Mononuclear cell (primary cell): ENCODE data around the gene PTGR3. TPM values are rescaled to one million over a fixed set of nuclear protein-coding genes. Genes with fewer than 3 reads are reported as not detected.

Source experiments
- H3K27me3 ChIP-seq: 2 replicates; pipeline ENCODE4 v1.6.0; 2011; ENCODE audit warnings: low read length, control low read depth; ENCODE audit not compliant: insufficient read depth
- H3K4me1 ChIP-seq: 2 replicates; pipeline ENCODE4 v1.5.1; 2011; ENCODE audit warnings: mild to moderate bottlenecking, low read length, control low read depth; ENCODE audit not compliant: insufficient read depth
- H3K4me3 ChIP-seq: 2 replicates; pipeline ENCODE4 v1.5.1; 2011; ENCODE audit warnings: mild to moderate bottlenecking, low read length, moderate library complexity
- H3K9me3 ChIP-seq: 2 replicates; pipeline ENCODE4 v1.5.1; 2011; ENCODE audit warnings: low read depth, mild to moderate bottlenecking, control low read depth, low read length
- total RNA-seq: library from RNA; depleted of rRNA; stranded (reverse); fragments of >200 nt; gene quantifications from one replicate; pipeline ENCODE4 v1.2.3, GENCODE V29; 2012

PTGR3 gene
- total RNA-seq, 1 donor: 9.4 TPM

DNA sequence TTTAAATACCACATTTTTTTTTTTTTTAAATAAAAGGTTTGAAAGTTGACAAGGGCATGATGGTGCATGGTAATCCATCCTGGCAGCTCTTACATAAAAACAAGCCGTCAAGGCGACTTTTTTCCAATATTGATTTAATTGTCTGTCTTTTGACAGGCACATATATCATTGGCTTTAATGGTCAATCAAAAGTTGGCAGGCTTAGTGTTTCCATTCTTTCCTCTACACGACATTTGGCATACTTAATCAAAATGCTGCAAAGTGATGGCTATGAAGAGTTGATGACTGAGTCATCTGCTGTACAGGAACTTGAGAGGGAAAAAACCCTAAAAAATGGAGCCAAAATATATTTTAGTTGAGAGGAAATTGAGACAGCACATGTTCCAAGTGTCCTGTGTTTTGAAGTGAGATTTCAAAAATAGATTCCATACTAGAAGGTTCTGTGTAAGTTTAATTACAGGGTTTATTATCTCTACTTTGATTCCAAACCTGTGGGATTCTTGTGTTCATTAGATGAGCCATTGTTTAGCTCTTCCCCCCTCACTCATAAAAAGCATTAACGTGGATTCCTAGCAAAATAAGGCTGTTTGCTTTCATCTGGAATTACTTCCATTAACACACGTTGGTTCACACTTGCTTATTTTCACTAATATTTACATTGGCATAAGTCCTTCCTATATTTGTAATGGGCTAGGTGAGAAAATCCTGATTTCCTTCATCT is 4.8 kb upstream of the PTGR3 start:
- Histone ChIP-seq H3K4me3 (no peak overlapping the region), H3K4me1 (peaks cover 42% of the 10 kb centered on the region), H3K9me3 (no peaks in the 10 kb centered on the region), H3K27me3 (no peaks in the 10 kb centered on the region)

DNA sequence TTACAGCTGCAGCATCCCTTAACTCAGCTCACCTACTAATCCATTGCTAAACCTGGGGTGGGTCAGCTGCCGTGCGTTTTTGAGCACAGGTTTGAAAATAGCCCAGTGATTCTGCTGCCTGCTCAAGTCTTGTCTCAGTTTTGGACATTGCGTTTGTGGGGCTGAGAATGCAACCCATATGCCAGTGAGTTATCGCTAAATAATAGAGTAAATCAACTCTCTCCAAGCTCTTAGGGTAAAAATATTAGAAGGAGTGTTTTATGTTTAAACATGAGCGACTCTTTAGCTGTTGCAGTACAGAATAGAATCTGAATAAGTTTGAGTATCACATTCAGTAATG is 3.8 kb upstream of the PTGR3 start:
- Histone ChIP-seq H3K4me1 (peaks cover 41% of the 10 kb centered on the region), H3K4me3 (peak overlapping the region; percentile 54), H3K9me3 (no peaks in the 10 kb centered on the region), H3K27me3 (no peaks in the 10 kb centered on the region)

DNA sequence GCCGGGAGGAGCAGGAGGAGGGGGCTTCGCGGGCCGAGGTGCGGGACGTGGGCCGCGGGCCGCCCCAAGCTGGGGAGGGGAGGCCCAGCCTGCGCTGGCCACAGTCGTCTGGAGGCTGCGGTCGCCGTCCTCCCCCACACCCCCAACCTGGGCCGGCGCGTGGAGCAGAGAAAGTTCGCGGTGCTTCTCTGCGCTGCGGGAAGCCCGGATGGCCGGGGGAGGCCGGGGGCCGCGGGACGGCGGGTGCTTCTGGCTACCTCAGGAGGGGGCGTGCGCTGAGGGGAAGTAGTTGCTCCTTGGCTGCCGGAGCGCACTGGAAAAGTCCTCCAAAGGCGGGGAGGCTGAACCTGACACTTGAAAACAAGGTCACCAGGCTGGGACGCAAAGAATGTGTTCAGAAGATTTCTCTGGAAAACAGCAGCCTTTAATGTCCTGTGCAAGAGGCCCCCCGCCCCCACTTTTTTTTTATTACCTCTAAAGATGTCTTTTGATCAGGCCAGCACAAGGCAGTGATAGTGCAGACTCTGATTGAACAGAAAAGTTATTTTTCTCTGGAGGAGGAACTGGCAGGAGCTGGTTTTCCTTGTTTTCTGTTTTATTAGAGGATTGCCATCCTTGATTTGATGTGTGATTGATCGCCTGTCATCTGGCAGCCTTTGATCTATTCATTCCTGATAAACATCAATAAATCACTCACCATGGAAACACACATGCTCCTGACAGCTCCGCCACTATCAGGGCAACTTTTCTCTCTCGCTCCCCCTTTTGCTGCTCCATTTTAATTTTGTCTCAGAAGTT is 3.2 kb upstream of the PTGR3 start:
- peaks cover 47% of the 10 kb centered on the region for H3K4me1 ChIP-seq
- no peaks in the 10 kb centered on the region for H3K27me3 ChIP-seq

DNA sequence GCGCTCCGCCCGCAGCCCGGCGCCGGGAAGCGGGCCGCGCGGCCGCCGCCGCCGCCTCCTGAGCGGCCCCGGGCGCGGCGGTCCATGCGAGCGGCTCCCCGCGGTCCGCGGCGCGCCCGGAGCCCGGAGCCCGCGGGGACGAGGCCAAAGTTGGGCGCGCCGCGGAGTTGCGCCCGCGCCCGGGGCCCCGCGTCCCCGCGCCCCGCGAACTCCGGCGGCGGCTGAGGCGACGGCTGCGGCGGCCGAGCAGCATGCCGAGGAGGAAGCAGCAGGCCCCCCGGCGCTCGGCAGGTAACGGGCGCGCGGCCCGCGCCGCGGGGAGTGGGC is 2.6 kb upstream of the PTGR3 start:
- H3K27me3 ChIP-seq: no peaks in the 10 kb centered on the region
- H3K9me3 ChIP-seq: no peaks in the 10 kb centered on the region
- peak overlapping the region; percentile 54 for H3K4me3 ChIP-seq
- peaks cover 47% of the 10 kb centered on the region for H3K4me1 ChIP-seq

More for the DNA sequence above, 3.2 kb upstream of the PTGR3 start:
- Histone ChIP-seq H3K9me3 (no peaks in the 10 kb centered on the region), H3K4me3 (peak overlapping the region; percentile 54)

DNA sequence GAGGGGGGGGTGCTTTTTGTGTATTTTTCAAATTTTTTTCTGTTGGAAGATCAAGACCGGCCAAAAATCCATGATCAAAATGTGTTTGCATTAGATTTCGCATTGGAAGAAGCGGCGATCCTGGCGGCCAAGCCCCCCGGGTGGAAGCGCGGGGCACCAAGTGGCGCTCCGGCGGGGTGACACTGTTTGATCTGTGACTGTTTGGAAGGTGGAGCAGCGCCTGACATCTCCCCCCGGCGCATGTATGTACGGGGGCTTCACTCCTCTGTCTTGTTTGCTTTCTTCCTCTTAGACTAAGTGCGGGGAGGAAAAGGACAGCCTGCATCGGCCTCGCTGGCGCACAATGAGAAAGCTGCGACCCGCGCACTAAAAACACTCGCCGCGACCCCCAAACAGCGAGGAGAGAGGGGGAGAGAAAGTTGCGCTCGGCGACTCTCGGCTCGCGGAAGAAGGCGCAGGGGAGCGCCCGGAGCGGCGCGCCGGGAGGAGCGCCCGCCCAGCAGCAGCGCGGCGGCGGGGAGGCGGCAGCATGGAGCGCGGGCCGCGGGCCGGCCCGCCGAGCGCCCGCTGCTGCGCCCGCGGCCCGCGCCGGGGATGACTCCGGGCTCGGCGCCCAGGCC is 2.2 kb upstream of the PTGR3 start:
- peak overlapping the region; percentile 91 for H3K4me3 ChIP-seq
- no peaks in the 10 kb centered on the region for H3K27me3 ChIP-seq
- H3K9me3 ChIP-seq: no peaks in the 10 kb centered on the region
- H3K4me1 ChIP-seq: peaks cover 45% of the 10 kb centered on the region

DNA sequence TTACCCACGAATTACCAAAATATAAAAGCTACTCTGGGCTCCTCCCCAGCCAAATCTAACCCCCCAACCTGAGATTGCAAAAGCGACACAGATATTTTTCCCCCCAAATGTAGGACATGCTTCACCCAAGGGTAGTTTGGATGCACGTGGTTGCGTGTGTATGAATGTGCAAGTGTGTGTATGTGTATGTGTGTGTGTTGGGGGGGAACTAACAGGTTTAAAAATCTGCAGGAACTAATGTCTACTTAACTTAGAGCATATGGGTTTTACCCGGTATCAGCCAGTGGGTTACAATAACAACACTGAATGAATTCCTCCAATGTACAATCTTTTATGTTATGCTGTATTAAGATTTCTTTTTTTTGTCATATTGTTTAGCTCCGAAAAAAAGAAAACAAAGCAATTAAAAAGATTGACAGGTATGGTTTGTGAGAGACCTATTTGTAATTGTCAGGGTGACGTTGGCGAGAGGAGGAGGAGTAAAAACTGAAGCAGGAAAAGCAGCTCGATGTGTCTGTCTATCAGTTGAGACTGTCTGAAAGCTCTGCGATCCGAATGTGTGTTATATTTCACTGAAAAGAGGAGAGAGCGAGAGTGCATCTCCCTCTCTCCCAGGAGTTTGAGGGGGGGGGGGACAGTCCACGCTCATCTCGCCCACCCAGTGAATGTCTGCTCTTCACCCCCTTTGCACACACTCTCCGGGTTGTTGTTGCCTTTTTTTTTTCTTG is 1.5 kb upstream of the PTGR3 start, which contains the start of gene TSHZ1:
Gene TSHZ1 (plus strand): TSS at position 524 of the 728 bp plus-strand sequence. CDS start 1,080 bp downstream, outside the sequence.
- peaks cover 6% of the 10 kb centered on the region for H3K27me3 ChIP-seq
- peaks cover 45% of the 10 kb centered on the region for H3K4me1 ChIP-seq
- H3K4me3 ChIP-seq: peak within 1 kb of the TSS; percentile 91

DNA sequence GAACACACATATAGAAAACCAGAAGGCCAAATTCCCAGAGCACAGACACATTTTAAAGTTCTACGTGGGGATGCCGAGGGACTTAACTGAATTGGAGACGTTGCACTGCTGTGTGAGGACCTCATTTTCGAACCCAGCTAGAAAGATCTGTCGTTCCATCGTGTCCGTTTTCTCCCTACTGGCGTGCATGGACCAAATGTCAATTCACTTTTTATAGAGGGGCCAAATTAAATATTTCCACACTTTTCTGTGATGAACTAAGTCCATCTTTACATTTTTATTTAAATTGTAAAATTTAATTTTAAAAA is 966 bp upstream of the PTGR3 start:
- H3K4me1 ChIP-seq: peaks cover 46% of the 10 kb centered on the region
- peak overlapping the region; percentile 91 for H3K4me3 ChIP-seq

More for the DNA sequence above, 1.5 kb upstream of the PTGR3 start, which contains the start of gene TSHZ1:
- no peaks in the 10 kb centered on the region for H3K9me3 ChIP-seq

DNA sequence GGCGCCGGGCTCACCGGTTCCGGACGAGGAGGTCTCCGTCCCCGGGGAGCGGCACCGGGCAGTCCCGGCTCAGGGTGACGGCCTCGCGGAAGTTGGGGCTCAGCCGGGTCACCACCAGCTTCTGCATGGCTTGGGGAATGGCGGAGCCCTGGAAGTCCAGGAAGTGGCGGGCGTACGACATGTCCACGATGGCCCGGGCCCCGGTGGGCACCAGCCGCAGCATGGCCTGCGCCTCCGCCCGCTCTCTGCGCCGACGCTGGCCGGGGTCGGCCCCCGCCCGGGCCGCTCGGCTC is 157 bp downstream of the PTGR3 start:
- Histone ChIP-seq H3K27me3 (peaks cover 12% of the 10 kb centered on the region), H3K4me1 (peaks cover 52% of the 10 kb centered on the region), H3K9me3 (no peaks in the 10 kb centered on the region), H3K4me3 (peak overlapping the region; percentile 91)

More for the DNA sequence above, 966 bp upstream of the PTGR3 start:
- Histone ChIP-seq H3K27me3 (peaks cover 11% of the 10 kb centered on the region), H3K9me3 (no peaks in the 10 kb centered on the region)

DNA sequence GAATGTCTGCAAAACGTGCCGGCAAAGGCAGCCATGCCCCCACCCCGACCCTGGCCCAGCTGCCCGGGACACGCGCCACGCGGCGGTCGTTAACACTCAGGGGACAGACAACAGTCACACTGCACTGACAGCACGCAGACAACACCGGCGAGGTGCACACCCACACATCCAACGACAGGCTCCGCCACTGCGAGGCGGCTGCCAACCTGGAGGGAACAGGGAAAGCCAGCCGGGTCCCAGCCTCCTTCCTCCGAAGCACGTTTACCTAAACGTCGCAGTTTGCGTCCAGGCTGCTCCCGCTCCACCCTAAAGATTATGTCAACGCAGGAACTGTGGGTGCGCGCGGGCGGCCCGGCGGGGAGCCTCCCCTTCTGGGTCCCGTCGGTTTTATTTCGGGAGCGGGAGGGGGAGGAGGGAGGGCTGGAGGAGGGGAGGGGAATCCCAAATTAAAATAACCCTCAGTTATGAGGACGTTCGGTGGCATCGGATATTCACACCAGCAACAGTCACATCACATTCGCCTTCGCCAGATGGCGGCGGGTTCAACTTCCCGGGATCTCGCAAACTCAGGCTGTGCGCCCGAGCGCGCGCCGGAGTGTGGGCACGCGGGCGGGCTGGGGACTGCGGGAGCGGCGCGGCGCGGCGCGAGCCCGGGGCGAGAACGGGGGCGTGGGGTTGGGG is 644 bp downstream of the PTGR3 start:
- Histone ChIP-seq H3K4me1 (peaks cover 52% of the 10 kb centered on the region), H3K4me3 (peak overlapping the region; percentile 91), H3K9me3 (no peaks in the 10 kb centered on the region), H3K27me3 (peaks cover 12% of the 10 kb centered on the region)

DNA sequence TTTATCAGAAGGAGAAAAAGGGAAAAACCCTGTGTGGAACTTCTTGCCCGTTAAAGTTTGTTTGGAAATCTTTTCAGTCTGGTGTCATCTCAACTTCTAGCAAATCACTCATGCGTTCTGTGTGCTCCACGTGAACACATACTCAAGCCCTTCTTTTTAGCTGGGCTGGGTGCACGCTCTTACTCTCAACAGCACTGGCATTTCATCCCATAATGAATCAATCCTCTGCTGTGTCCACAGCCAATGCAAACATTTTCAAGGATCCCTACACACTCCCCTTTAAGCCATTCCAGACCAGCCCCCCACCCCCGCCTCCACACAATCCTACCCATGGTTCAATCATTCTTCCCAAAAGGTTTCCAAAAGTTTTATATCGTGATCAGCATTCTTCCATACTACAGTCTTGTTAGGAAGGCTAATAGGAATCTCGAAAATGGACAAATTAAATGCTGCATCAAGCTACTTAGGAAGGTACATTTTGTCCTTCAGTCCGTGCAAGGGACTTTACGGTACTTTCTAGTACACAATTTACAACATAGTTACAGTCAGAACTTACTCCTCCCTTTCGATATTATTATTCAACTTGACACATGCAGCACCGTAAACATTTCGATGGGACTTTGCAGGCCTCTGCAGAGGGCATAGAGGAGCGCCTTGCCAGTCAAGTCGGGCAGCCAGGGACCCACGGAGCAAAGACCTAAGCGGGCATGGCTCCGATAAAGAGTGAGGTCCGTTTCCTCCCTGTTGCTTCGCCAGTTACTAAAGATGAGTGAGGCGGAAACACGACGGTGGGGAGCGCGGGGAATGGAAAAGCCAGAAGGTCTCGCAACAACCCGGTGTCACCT is 1.4 kb downstream of the PTGR3 start:
- Histone ChIP-seq H3K4me3 (peak overlapping the region; percentile 91), H3K27me3 (peaks cover 12% of the 10 kb centered on the region), H3K4me1 (peaks cover 47% of the 10 kb centered on the region), H3K9me3 (no peaks in the 10 kb centered on the region)

DNA sequence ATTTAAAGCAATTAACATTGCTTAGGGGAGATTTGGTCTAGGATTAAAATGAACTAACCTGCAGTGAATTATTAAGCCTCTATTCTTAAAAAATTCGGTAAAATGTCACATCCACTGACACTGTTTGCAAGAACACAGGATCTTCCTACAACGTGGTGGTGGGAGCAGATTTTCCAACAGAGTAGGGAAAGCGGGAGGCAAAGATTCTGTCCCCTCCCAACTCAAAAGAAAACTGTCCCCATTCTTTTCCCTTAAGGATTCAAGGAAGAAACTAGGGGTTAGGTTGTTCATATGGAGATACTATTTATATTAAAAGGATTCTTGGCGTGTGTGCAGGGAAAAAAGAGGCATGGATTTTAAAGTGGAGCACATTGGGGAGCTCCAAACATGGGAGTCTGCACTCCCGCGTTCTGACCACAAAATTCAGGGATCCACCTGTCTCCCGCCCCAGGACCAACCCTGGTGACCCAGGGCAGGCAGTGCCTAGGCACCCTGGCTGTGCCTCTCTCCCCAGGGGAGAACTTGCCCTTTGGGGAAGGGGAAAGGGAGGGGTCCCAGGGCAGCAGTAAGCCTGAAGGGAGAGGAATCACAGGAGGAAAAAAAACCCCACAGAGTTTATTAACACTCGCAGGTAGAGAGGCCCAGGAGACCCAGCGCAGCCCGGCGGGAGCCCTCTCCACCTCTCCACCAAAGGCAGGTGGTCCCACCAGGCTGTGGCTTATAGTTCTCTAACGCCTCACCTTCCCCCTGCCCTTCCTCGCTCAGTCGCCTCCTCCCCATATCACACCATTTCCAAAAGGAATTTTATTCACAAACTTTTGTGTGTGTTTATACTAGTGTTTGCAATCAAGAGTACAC is 2.3 kb downstream of the PTGR3 start:
- Histone ChIP-seq H3K27me3 (peaks cover 12% of the 10 kb centered on the region), H3K9me3 (no peaks in the 10 kb centered on the region), H3K4me3 (no peak overlapping the region), H3K4me1 (peaks cover 40% of the 10 kb centered on the region)

DNA sequence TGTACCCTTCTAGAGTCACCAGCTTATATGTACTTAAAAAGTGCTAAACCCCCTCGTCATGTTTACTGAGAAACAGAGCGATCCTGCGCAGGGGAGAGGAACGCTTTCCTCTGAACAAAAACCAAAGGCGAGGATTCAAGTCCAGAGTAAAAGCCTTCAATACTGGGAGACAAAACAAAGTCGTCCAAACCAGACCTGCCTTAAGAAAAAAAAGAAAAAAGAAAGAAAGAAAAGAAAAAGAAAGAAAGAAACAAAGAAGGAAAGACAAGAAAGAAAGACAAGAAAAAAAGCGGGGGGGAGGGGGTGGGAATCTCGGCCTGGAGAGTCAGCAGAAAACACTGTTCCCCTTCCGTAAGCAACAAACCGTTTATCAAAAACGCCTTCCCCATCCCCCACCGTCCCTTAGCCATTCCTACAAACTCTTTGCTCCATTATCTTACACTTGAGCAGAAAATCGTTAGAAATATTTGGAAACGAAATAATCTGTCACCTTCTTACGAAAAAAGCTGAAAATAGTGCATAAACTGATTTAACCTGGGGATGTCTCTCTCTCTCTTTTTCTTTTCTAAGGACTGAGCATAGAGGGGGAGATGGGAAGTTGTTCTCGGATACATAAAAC is 3.3 kb downstream of the PTGR3 start:
- Histone ChIP-seq H3K9me3 (no peaks in the 10 kb centered on the region), H3K4me1 (peaks cover 40% of the 10 kb centered on the region), H3K4me3 (no peak overlapping the region), H3K27me3 (peaks cover 12% of the 10 kb centered on the region)
